NCI-H146 (cell line): ENCODE data around the gene TMEM109.

Source experiments
- DNase-seq: peaks from one replicate; lab custom pipeline; 2025; lab: John Stamatoyannopoulos, UW

TMEM109 gene

GRCh38 chr11:60925868-60926267, 11.9 kb downstream of the TMEM109 start:
- no peak for DNase-seq

GRCh38 chr11:60926500-60926899, 12.5 kb downstream of the TMEM109 start:
- no peak for DNase-seq

GRCh38 chr11:60927061-60927592, 13.2 kb downstream of the TMEM109 start:
- DNase-seq, result no peak

GRCh38 chr11:60927600-60927999, 13.6 kb downstream of the TMEM109 start:
- DNase-seq, result no peak

- no peak for DNase-seq
These were observed 14.6 kb downstream of the TMEM109 start for GRCh38 chr11:60928563-60929001.

- no peak for DNase-seq
These were observed 15.8 kb downstream of the TMEM109 start for GRCh38 chr11:60929764-60930163.

- no peak for DNase-seq
These were observed 16.4 kb downstream of the TMEM109 start for GRCh38 chr11:60930394-60930793.

GRCh38 chr11:60931917-60932316, 18.0 kb downstream of the TMEM109 start:
- DNase-seq, result no peak

GRCh38 chr11:60932605-60933356, 18.8 kb downstream of the TMEM109 start:
- no peak for DNase-seq

GRCh38 chr11:60933416-60934123, 19.6 kb downstream of the TMEM109 start:
- DNase-seq, result no peak

- DNase-seq, result no peak
These were observed 20.3 kb downstream of the TMEM109 start for GRCh38 chr11:60934124-60934789.

GRCh38 chr11:60934790-60935605, 21.0 kb downstream of the TMEM109 start:
- DNase-seq, result no peak

- no peak for DNase-seq
These were observed 21.9 kb downstream of the TMEM109 start for GRCh38 chr11:60935676-60936442.

- DNase-seq, result no peak
These were observed 22.6 kb downstream of the TMEM109 start for GRCh38 chr11:60936467-60937143.

- DNase-seq, result no peak
These were observed 23.2 kb downstream of the TMEM109 start for GRCh38 chr11:60937144-60937527.

GRCh38 chr11:60937811-60938210, 23.9 kb downstream of the TMEM109 start:
- DNase-seq, result no peak

GRCh38 chr11:60938500-60938899, 24.5 kb downstream of the TMEM109 start:
- no peak for DNase-seq

- DNase-seq, result no peak
These were observed 25.3 kb downstream of the TMEM109 start for GRCh38 chr11:60939301-60939700.

- DNase-seq, result no peak
These were observed 25.9 kb downstream of the TMEM109 start for GRCh38 chr11:60939855-60940254.

- DNase-seq, result no peak
These were observed 27.6 kb downstream of the TMEM109 start for GRCh38 chr11:60941371-60942119.
